Retina (tissue), 1 donor: ENCODE measurements around the gene RALGAPB.
"Not testable (repeated sequence)": the region's sequence is repeated elsewhere in the genome, so short reads cannot be mapped to it uniquely, and the experiment has no call there.

Experiments
- DNase-seq: peaks from one replicate; pipeline ENCODE4 v3.0.0-alpha.2; 2016

The RALGAPB gene

GRCh38 chr20:38498909-38499308, 26.3 kb downstream of the RALGAPB start:
- no peak for DNase-seq

DNA sequence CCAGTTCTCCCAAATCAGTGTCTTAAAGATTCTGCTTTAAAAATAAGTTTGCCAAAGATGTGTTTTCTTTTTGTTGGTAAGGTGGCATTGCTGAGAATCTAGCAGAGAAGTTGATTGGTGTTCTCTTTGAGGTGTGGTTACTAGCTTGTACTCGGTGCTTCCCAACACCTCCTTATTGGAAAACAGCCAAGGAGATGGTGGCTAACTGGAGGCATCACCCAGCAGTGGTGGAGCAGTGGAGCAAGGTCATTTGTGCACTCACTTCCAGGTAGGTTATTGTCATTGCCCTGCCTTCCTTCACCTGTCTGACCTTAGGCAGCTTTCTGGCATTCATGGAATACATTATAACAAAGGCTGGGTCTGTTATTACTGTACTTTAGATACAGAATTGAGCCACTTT, 26.7 kb downstream of the RALGAPB start:
- no peak for DNase-seq

- DNase-seq: no peak
Measured at GRCh38 chr20:38501858-38502436, 29.3 kb downstream of the RALGAPB start.

- DNase-seq: no peak
Measured at GRCh38 chr20:38504368-38505090, 31.9 kb downstream of the RALGAPB start.

- no peak for DNase-seq
Measured at GRCh38 chr20:38505091-38505455, 32.4 kb downstream of the RALGAPB start.

- DNase-seq: not testable (repeated sequence)
Measured at GRCh38 chr20:38511726-38512125, 39.1 kb downstream of the RALGAPB start.

- DNase-seq: no peak
Measured at GRCh38 chr20:38514185-38514584, 41.5 kb downstream of the RALGAPB start.

- DNase-seq: no peak
Measured at GRCh38 chr20:38514947-38515346, 42.3 kb downstream of the RALGAPB start.

GRCh38 chr20:38515631-38516030, 43.0 kb downstream of the RALGAPB start:
- no peak for DNase-seq

GRCh38 chr20:38519426-38519825, 46.8 kb downstream of the RALGAPB start:
- DNase-seq: no peak

DNA sequence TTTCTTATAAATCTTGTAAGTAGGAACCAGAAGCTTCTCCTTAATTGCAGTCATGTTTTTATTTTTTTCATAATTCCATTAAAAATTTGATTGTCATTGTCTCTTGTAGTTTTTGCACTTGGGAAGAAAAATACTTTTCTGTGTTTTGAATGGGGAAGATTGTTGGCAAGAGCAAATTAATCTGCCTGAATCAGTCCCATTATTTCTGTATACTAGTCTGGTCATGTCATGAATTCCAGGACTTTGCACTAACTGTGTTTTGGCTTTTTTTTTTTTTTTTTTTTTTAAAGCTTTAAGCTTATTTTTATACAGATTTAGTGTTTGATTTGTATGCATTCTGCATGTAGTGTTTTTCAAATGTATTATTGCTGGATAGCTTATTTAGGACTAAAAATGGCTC, 47.6 kb downstream of the RALGAPB start:
- no peak for DNase-seq

GRCh38 chr20:38523697-38524096, 51.1 kb downstream of the RALGAPB start:
- DNase-seq: no peak

DNA sequence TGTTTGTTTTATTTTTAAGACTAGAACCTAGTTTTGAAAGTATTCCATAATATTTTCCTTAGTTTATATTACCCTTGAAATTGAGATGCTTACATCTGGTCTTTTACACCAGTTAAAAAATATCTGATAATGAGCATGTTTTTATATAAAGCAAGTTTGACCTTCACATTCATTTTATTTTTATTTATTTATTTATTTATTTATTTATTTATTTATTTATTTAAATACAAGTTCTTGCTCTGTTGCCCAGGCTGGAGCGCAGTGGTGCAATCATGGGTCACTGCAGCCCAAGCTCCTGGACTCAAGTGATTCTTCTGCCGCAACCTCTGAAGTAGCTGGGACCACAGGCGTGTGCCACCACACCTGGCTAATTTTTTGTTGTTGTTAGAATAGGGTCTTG, 55.5 kb downstream of the RALGAPB start:
- no peak for DNase-seq

DNA sequence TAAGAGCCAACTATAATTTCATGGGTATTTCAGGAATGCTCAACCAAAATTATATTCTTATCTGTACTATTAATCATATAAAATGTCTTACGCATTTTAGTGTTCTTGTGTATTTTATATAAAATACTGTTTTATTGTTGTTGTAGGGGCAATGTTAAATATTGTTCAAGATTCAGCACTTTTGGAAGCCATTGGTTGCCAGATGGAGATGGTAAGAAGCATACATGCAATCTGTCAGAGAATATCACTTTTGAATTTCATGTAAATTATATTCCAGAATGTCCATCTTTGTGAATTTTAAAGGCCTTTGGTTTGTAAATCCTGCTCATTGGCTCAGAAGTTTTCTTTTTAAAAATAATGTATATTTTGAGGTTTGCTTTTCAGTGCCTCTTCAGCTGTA, 58.4 kb downstream of the RALGAPB start:
- DNase-seq: no peak

DNA sequence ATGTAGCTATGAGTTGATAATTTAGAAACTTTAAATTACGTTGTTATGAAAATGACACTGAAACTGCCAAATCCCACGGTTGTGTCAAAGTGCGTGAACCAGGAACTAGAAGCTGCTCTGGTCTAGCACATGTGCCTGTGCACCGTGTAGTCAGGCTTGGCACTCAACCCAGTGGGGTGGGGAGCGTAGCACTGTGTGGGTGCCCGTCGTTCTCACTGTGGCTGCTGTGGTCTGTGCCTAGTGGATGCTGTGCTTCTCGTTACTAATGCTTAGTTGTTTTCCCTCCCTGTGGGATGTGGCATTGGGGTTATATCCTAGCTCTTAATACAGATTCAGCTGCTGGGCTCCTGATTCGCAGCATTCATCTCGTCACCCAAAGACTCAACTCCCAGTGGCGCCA, 62.1 kb downstream of the RALGAPB start:
- no peak for DNase-seq

DNA sequence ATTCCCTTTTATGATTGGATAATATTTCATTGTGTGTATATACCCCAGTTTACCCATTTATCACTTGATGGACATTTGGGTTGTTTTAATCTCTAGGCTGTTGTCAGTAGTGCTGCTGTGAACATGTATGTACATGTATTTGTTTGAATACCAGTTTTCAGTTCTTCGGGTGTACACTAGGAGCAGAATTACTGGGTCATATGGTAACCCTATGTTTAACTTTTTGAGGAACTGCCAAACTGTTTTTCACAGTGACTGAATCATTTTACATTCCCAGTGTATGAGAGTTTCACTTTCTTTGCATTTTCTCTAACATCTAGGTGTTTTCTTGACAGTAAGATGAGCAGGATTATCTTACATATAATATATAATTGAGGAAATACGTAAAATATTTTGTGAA, 63.7 kb downstream of the RALGAPB start:
- DNase-seq: no peak

DNA sequence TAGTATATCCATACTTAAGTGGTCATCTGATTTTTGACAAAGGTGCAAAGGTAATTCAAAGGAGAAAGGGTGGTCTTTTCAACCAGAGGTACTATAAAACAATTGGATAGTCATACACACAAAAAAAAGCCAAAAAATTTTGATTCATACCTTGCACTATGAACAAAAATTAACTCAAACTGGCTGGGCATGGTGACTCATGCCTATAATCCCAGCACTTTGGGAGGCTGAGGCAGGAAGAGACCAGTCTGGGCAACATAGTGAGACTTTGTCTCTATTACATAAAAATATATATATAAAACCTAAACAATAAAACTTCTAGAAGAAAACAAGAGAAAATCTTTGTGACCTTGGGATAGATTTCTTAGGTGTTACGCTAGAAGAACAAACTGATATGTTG, 64.5 kb downstream of the RALGAPB start:
- no peak for DNase-seq

DNA sequence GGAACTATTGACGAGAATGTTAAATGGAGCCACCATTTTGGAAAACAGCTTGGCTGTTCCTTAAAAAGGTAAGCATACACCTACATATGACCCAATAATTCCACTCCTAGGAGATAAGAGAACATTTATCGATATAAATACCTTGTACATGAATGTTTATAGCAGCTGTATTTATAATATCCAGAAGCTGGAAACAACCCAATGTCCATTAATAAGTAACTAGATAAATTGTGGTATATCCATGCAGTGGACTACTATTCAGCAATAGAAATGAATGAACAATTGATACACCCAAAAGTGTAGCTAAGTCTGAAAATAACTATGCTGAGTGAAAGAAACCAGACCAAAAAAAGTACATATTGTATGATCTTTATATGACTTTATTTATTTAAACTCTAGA, 66.1 kb downstream of the RALGAPB start:
- DNase-seq: no peak

- no peak for DNase-seq
Measured at GRCh38 chr20:38543014-38543906, 70.6 kb downstream of the RALGAPB start.

DNA sequence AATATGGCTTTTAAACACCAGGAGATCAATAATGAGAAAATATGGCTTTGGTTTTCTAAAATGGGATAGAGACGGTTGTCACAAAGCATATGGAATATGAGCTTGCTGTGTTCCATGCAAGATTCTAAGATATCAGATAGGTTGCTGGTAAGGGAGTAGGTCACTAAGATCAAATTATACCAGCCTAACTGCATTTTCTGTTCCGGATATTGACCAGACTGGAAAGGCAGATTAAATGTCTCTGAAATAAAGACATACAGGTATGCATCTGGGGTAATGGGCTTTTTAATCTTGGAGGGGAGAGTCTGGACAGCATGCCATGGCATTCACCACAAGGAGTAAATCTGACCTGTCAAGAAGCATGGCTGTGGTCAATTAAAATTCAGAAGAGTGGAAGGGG, 73.1 kb downstream of the RALGAPB start:
- DNase-seq: no peak

- no peak for DNase-seq
Measured at GRCh38 chr20:38547288-38548085, 74.8 kb downstream of the RALGAPB start.

DNA sequence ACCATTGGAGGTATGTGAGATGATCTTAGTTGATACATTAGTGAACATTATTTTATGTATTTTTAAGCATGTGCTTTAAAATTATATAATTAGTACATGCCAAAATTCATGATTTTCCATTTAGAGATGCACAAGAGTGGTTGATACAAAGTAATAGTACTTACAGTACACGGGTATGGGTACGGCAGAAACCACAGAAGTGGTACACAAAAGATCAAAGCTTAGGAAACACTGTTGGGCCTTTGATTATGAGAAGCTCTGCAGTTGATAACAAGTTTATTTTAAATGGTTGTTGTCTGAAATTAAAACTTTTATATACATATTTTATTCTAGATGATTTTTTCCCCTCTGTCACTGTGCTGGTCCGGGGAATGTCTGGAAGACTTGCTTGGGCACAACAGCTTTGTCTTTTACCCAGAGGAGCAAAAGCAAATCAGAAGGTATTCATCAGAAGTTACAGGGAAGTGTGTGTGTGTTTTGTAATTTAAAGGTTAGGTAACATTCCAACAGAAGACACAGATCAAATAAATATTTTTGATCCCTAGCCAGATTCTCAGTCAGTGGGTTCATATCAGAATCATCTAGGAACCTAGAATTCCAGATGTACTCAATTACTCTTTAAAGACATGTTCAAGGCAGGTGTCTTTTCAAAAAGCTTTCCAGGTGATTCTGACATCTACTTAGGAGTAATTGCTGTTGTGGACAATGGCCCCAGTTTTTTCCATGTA, 75.9 kb downstream of the RALGAPB start:
- no peak for DNase-seq
